ENCODE measurements around the gene RGS13.
"Not testable (repeated sequence)": the region's sequence is repeated elsewhere in the genome, so short reads cannot be mapped to it uniquely, and the experiment has no call there.

The RGS13 gene

DNA sequence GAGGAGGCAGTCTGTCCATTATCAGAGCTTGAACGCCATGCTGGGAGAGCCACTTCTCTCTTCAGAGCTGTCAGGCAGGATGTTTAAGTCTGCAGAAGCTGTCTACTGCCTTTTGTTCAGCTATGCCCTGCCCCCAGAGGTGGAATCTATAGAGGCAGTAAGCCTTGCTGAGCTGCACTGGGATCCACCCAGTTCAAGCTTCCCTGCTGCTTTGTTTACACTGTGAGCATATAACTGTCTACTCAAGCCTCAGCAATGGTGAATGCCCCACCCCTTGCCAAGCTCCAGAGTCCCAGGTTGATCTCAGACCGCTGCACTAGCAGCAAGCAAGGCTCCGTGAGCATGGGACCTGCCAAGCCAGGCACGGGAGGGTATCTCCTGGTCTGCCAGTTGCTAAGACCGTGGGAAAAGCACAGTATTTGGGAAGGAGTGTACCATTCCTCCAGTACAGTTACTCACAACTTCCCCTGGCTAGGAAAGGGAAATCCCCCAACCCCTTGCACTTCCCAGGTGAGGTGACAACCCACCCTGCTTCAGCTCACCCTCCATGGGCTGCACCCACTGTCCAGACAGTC is 32.5 kb downstream of the RGS13 start:
- in situ Hi-C loops (cut with HindIII; ENCODE audit: low sequenced_read_pairs), result no loop called here

DNA sequence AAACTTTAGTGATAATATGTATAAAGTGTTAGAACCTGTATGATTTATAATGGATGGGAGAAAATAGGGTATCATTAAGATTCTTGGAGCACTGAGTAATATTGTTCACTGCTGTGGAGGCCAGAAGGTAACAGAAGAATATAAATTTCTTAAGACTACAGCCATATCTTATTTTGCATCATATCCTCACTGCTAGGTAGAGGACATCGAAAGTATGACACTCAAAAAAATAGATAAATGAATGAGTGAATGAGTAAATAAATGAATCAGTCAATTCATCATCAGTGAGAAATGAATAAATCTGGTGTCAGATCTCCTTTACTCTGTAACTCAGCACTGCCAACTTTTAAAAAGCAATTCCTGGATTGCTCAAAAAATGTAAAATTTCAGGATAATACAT is 33.2 kb downstream of the RGS13 start:
- in situ Hi-C loops (cut with HindIII; ENCODE audit: low sequenced_read_pairs), result no loop called here

DNA sequence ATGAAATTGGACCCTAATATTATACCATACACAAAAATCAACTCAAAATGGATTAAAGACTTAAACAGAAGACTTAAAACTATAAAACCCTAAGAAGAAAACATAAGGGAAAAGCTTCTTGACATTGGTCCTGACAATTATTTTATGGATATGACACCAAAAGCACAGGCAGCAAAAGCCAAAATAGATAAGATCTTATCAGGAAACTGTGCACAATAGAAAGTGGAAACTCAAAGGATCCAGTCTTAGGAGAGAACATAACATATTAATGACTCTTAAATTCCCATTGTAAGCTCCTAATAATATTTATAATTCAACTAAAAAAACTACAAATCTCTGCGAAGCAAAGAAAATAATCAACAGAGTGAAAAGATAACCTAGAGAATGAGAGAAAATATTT is 39.8 kb downstream of the RGS13 start:
- in situ Hi-C loops (cut with HindIII; ENCODE audit: low sequenced_read_pairs), result no loop called here

DNA sequence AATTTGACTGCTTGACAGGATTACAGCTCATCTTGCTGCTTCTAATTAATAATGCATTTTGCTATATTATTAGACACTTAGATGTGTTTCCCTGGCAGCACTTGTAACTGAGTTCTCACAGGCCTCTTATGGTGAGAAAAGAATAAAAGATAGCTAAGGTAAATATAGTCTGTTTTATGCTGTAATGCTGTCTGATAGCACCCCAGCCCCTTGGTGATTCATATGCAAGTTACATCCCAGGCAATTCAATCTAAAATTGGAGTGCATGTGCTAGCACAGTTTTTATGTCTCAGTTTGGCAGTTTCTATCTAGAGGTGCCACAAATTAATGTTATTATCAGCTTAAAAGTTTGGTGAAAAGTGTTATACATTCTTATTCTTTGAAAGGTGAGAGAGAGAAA is 42.2 kb downstream of the RGS13 start:
- in situ Hi-C loops (cut with HindIII; ENCODE audit: low sequenced_read_pairs), result no loop called here

DNA sequence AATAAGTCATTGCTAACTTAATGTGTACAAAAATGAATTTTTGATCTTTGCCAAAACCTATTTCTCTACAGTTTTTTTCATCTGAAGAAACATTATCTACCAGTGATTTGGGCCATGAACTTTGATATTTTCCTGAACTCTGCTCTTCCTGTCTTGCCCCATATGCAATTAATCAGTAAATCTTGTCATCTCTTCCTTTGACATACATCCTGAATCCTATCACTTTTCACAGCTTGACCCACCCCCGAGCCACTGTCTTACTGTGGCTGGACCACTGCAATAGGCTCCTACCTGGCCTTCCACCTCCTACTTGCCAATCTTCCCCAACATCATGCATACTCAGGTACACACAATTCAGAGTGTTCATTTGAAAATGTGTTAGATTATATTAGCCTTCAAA is 46.4 kb downstream of the RGS13 start:
- in situ Hi-C loops (cut with HindIII; ENCODE audit: low sequenced_read_pairs), result no loop called here

DNA sequence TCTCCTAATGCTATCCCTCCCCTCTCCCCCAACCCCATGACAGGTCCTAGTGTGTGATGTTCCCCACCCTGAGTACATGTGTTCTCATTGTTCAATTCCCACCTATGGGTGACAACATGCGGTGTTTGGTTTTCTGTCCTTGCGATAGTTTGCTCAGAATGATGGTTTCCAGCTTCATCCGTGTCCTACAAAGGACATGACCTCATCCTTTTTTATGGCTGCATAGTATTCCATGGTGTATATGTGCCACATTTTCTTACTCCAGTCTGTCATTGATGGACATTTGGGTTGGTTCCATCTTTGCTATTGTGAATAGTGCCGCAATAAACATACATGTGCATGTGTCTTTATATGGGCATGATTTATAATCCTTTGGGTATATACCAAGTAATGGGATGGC is 47.1 kb downstream of the RGS13 start:
- in situ Hi-C loops (cut with HindIII; ENCODE audit: low sequenced_read_pairs), result not testable (repeated sequence)

DNA sequence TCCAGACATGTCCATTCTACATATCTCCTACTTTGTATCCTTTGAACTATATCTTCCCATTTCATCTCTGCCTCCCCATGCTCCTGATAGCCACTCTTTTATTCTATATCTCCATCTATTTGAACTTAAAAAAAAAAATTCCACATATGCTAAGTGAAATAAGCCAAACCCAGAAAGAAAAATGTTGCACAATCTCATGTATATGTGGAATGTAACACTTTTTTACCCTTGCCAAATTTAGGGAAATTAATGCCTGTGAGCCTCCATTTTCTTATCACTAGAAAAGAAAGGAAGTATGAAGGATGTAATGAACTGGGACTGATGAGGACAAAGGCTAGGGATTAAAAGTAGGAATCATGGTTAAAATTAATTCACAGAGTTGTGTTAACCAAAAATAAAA is 53.5 kb downstream of the RGS13 start:
- in situ Hi-C loops (cut with HindIII; ENCODE audit: low sequenced_read_pairs), result no loop called here

DNA sequence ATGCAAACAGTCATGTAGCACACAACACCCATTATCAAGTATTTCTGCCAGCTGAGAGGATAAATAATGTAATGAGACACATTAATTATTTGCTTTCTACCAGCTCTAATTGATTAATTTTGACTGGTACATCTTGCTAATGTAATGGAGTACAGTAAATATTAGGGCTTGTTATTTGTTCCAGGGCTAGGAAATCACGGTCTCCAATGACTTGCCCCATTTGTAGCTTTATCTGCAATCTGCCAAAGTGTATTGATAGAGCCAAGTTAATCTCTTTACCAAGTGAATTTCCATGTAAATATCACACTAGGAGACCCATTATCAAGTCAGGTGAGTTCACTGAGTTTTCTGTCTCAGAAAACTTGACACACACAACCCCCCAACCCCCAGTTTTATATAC is 55.1 kb downstream of the RGS13 start:
- in situ Hi-C loops (cut with HindIII; ENCODE audit: low sequenced_read_pairs), result no loop called here

DNA sequence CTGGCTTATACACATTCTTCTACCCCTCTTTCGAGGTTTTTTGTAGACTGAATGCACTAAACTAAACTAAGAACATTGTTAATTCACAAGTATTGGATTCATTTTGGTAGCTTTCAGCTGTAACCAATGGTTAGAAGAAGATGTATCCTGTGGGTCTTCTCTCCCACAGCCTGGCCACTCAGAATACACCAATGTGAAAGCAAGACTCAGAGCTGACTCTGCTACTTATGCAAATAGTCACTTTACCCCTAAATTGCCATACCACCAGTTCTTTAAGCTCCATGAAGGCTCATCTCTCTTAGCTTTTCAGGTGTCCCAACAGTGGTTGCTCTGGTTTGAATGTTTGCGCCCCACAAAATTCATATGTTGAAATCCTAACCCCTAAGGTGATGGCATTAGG is 60.1 kb downstream of the RGS13 start:
- in situ Hi-C loops (cut with HindIII; ENCODE audit: low sequenced_read_pairs), result no loop called here

DNA sequence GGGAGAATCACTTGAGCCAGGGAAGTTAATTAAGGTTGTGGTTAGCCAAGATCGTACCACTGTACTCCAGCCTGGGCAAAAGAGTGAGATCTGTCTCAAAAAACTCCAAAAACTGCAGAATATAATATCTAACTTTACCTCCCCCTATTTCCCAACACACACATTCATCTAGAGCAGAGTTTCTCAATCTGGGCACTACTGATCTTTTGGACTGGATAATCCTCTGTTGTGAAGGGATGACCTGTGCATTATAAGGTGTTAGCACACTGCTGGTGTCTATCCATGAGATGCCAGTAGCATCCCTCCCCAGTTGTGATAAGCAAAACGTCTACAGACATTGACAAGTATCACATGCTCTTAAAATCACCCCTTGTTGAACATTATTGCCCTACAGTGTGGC is 61.8 kb downstream of the RGS13 start:
- in situ Hi-C loops (cut with HindIII; ENCODE audit: low sequenced_read_pairs), result no loop called here

DNA sequence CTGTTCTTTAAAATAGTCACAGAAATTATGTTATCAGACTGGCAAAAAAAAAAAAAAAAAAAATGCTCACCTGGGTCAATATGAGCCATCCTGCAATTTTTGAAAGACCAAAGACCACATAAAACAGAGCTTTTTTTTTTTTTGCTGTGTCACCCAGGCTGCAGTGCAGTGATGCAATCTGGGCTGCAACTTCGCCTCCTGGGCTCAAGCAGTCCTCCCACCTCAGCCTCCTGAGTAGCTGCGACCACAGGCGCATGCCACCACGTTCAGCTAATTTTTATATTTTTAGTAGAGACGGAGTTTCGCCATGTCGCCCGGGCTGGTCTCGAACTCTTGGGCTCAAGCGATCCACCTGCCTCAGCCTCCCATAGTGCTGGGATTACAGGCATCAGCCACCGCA is 62.8 kb downstream of the RGS13 start:
- in situ Hi-C loops (cut with HindIII; ENCODE audit: low sequenced_read_pairs), result no loop called here

DNA sequence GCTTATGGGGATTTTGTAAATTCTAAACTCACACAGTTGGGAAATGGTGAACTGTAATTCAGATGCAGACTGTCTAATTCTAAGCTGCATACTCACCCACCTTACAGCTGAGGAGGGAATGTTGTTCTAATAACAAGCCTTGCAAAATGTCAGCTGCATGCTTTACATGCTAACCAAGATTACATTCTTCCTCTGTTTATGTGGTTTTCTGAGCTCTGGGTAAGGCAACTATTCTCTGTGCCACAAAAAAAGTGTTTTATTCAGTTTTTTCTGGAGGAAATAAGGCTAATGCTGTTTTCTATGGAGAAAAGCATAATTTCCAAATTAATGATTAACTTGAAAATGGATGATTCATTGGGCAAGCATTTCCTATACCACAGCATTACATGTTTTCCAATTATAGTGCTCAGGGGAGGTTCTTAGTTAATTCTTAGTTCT is 64.9 kb downstream of the RGS13 start:
- in situ Hi-C loops (cut with HindIII; ENCODE audit: low sequenced_read_pairs), result no loop called here

DNA sequence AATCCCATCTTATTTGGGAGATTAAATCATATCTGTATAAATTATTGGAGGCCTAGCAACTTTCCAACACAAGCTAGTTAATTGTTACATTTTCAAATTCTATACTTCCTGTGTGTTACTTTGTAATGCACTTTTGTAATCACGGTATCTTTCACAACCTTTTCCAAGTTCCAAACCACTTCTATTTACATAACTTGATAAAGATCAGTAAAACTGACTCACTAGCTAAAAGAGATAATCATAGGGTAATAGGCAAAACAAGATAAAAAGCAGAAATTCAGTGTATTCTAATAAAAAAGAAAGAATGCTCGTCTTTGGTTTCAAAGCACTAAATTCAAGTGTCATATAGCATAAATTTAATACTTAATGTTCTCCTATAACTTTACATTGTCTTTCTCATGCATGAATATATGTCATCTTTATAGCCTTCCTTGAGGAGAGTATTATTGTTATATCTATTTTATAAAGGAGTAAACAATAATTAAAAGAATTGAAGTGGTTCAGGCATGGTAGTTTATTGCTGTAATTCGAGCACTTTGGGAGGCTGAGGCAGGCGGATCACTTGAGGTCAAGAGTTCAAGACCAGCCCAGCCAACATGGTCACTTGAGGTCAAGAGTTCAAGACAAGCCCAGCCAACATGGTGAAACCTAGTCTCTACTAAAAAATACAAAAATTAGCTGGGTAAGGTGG is 66.4 kb downstream of the RGS13 start:
- in situ Hi-C loops (cut with HindIII; ENCODE audit: low sequenced_read_pairs), result no loop called here

DNA sequence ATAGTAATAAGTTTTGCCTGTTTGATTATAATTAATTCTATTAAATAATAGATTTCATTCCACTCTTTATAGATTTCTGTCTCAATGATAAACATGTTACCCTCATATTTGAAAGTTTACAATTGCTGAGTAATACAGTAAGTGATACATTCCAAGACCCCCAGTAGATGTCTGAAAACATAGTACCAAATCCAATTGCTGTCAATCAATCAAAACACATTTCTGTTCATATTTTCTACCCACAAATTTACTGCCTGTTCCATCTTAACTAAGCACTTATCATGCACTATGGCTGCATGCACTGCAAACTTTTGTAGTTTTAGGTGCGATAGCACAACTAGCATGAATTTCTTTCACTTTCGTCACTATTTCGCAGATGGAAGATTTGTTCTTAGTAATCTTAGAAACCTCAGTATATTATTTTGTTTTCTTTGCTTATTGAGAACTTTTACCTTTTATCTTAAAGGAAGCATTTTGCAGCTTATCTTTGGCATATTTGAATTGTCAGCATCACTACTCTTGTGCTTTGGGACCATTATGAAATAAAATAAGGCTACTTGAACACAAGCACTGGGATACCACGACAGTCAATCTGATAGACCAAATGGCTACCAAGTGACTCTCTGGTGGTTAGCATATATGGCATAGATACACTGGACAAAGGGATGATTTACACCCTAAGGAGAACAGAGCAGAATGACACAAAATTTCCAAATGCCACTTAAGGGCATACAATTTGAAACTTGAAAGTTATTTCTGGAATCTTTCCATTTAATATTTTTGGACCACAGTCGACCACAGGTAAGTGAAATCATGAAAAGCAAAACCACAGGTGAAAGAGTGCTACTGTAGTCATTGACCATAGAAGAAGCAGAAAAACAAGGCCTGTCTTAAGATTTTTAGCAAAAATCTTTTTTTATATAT is 67.6 kb downstream of the RGS13 start:
- in situ Hi-C loops (cut with HindIII; ENCODE audit: low sequenced_read_pairs), result no loop called here

DNA sequence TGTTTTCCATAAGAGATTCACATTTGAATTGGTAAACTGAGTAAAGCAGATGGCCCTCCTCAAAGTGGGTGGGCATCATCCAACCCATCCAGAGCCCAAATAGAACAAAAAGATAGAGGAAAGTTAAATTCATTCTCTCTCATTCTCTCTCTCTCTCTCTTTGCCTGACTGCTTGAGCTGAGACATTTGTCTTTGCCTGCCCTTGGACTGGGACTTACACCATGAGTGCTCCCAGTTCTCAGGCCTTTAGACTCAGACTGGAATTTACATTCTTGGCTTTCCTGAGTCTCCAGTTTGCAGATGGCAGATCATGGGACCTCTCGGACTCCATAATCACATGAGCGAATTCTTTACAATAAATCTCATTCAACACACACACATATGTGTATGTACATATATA is 69.6 kb downstream of the RGS13 start:
- in situ Hi-C loops (cut with HindIII; ENCODE audit: low sequenced_read_pairs), result no loop called here

DNA sequence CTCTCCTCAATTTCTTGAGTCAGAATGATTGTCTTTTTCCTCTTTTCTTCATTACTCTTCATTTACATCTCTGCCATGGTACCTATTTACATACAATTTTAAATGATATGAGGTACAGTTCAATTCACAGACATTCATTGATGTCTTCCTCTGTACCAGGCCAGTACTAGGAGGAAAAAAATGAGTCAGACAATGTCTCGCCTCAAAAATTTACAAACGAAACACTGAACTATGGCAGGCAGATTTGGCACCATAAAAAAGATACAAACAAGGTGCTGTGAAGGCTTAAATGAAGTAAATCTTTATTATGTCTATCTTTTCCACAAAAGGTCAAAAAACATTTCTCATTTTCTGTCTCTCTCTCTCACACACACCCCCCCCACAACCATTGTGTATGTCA is 71.0 kb downstream of the RGS13 start:
- in situ Hi-C loops (cut with HindIII; ENCODE audit: low sequenced_read_pairs), result no loop called here

DNA sequence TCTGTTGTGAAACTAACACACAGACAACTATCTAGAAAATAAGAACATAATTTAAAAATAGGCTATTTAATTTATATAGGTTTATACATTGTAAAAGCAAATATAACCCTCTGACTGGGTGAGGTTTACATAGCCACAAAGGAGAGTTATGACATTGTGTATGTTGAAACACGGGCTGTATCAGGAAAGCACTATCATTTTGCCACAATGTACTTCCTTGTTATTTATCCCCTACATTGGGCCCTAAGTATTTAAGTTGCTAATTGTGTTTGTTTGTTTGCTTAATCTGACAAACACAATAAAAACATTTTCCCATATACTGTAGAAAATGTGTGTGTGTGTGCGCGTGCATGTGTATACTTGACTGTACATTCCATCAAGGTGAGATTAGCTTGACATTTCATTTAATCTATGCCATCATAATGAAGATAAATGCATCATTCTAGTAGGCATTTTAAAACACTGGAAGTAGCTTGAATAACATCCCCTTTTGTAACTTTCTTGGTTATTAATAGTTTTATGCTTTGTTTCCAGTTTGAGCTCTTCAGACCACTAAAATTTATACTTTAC is 72.1 kb downstream of the RGS13 start:
- in situ Hi-C loops (cut with HindIII; ENCODE audit: low sequenced_read_pairs), result no loop called here

DNA sequence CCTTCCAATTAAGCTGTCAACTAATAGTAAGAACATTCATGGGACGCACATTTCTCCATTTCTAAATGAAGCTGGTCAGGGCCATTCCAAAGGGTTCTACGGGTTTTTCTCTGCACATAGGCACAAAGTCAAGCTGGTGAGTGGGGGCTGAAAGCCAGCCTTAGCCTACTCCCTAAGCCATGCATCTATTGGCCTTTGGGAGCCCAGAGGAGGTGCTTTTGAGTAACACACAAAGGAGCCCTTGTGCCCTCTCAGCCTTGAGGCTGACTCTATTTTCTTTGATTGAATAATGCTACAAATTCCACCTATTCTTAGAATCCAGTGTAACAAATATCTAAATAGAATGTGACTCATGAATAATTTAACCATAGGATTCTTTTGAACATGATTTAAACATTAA is 73.6 kb downstream of the RGS13 start:
- in situ Hi-C loops (cut with HindIII; ENCODE audit: low sequenced_read_pairs), result no loop called here
